Measurements from ENCODE around the gene MTREX.

The MTREX gene

GRCh38 chr5:55440188-55440646 lies 132.4 kb downstream of the MTREX start:
- H3K27ac Mint-ChIP-seq = peak overlapping the region; percentile 63
- ATAC-seq (ENCODE audit: low read depth) (no peak), DNase-seq (ENCODE audit: low spot score in 2 of 2) (no peak)
- H3K27me3 Mint-ChIP-seq = no peaks in the 10 kb centered on the region
- peaks cover 17% of the 10 kb centered on the region for H3K36me3 Mint-ChIP-seq
- no peak overlapping the region for H3K4me3 Mint-ChIP-seq
- H3K9me3 Mint-ChIP-seq = peaks cover 4% of the 10 kb centered on the region
- no peaks in the 10 kb centered on the region for H3K4me1 Mint-ChIP-seq

GRCh38 chr5:55441107-55441771 lies 133.4 kb downstream of the MTREX start:
- no peak for ATAC-seq (ENCODE audit: low read depth)
- Mint-ChIP-seq H3K4me1 (no peaks in the 10 kb centered on the region), H3K27me3 (no peaks in the 10 kb centered on the region), H3K27ac (peak overlapping the region; percentile 63), H3K9me3 (no peaks in the 10 kb centered on the region), H3K36me3 (peaks cover 18% of the 10 kb centered on the region), H3K4me3 (no peak overlapping the region)
- no peak for DNase-seq (ENCODE audit: low spot score in 2 of 2)

GRCh38 chr5:55441954-55442353 lies 134.2 kb downstream of the MTREX start:
- no peaks in the 10 kb centered on the region for H3K9me3 Mint-ChIP-seq
- H3K4me1 Mint-ChIP-seq = no peaks in the 10 kb centered on the region
- H3K27ac Mint-ChIP-seq = peak overlapping the region; percentile 63
- no peak for ATAC-seq (ENCODE audit: low read depth)
- no peaks in the 10 kb centered on the region for H3K27me3 Mint-ChIP-seq
- H3K4me3 Mint-ChIP-seq = no peak overlapping the region
- peaks cover 16% of the 10 kb centered on the region for H3K36me3 Mint-ChIP-seq
- DNase-seq (ENCODE audit: low spot score in 2 of 2) = no peak

- Mint-ChIP-seq H3K27ac (no peak overlapping the region), H3K4me3 (no peak overlapping the region)
These were observed 138.0 kb downstream of the MTREX start for GRCh38 chr5:55445791-55446190.

GRCh38 chr5:55446640-55447351 lies 139.0 kb downstream of the MTREX start:
- ATAC-seq (ENCODE audit: low read depth) (no peak), DNase-seq (ENCODE audit: low spot score in 2 of 2) (no peak)
- Mint-ChIP-seq H3K27me3 (no peaks in the 10 kb centered on the region), H3K9me3 (no peaks in the 10 kb centered on the region), H3K36me3 (peaks cover 10% of the 10 kb centered on the region), H3K27ac (no peak overlapping the region), H3K4me1 (no peaks in the 10 kb centered on the region), H3K4me3 (no peak overlapping the region)

More at GRCh38 chr5:55445791-55446190, 138.0 kb downstream of the MTREX start:
- H3K27me3 Mint-ChIP-seq = no peaks in the 10 kb centered on the region
- peaks cover 10% of the 10 kb centered on the region for H3K36me3 Mint-ChIP-seq
- no peaks in the 10 kb centered on the region for H3K4me1 Mint-ChIP-seq
- no peak for ATAC-seq (ENCODE audit: low read depth)
- DNase-seq (ENCODE audit: low spot score in 2 of 2) = no peak
- H3K9me3 Mint-ChIP-seq = no peaks in the 10 kb centered on the region

GRCh38 chr5:55450050-55450765 lies 142.4 kb downstream of the MTREX start:
- no peak overlapping the region for H3K27ac Mint-ChIP-seq
- peaks cover 15% of the 10 kb centered on the region for H3K36me3 Mint-ChIP-seq
- H3K9me3 Mint-ChIP-seq = no peaks in the 10 kb centered on the region
- peaks cover 4% of the 10 kb centered on the region for H3K4me1 Mint-ChIP-seq
- H3K4me3 Mint-ChIP-seq = no peak overlapping the region
- no peak for DNase-seq (ENCODE audit: low spot score in 2 of 2)
- H3K27me3 Mint-ChIP-seq = no peaks in the 10 kb centered on the region
- ATAC-seq (ENCODE audit: low read depth) = no peak

- H3K4me3 Mint-ChIP-seq = no peak overlapping the region
- DNase-seq (ENCODE audit: low spot score in 2 of 2) (no peak), ATAC-seq (ENCODE audit: low read depth) (no peak)
- H3K27ac Mint-ChIP-seq = peak overlapping the region; percentile 55
- no peaks in the 10 kb centered on the region for H3K9me3 Mint-ChIP-seq
- no peaks in the 10 kb centered on the region for H3K27me3 Mint-ChIP-seq
- H3K4me1 Mint-ChIP-seq = peaks cover 4% of the 10 kb centered on the region
- H3K36me3 Mint-ChIP-seq = peaks cover 9% of the 10 kb centered on the region
These were observed 144.2 kb downstream of the MTREX start for GRCh38 chr5:55451976-55452375.

- no peak for DNase-seq (ENCODE audit: low spot score in 2 of 2)
- H3K27me3 Mint-ChIP-seq = no peaks in the 10 kb centered on the region
- ATAC-seq (ENCODE audit: low read depth) = no peak
- H3K27ac Mint-ChIP-seq = no peak overlapping the region
- H3K4me3 Mint-ChIP-seq = no peak overlapping the region
- H3K9me3 Mint-ChIP-seq = no peaks in the 10 kb centered on the region
- H3K36me3 Mint-ChIP-seq = peaks cover 9% of the 10 kb centered on the region
- peaks cover 4% of the 10 kb centered on the region for H3K4me1 Mint-ChIP-seq
These were observed 145.4 kb downstream of the MTREX start for GRCh38 chr5:55453211-55453610.

GRCh38 chr5:55454282-55454681 lies 146.5 kb downstream of the MTREX start:
- H3K4me3 Mint-ChIP-seq = no peak overlapping the region
- H3K27me3 Mint-ChIP-seq = no peaks in the 10 kb centered on the region
- ATAC-seq (ENCODE audit: low read depth) (no peak), DNase-seq (ENCODE audit: low spot score in 2 of 2) (no peak)
- no peak overlapping the region for H3K27ac Mint-ChIP-seq
- peaks cover 11% of the 10 kb centered on the region for H3K36me3 Mint-ChIP-seq
- peaks cover 7% of the 10 kb centered on the region for H3K4me1 Mint-ChIP-seq
- peaks cover 1% of the 10 kb centered on the region for H3K9me3 Mint-ChIP-seq

- no peak for DNase-seq (ENCODE audit: low spot score in 2 of 2)
- Mint-ChIP-seq H3K4me3 (no peak overlapping the region), H3K27me3 (no peaks in the 10 kb centered on the region), H3K36me3 (peaks cover 12% of the 10 kb centered on the region), H3K27ac (no peak overlapping the region), H3K4me1 (peaks cover 9% of the 10 kb centered on the region), H3K9me3 (peaks cover 1% of the 10 kb centered on the region)
- ATAC-seq (ENCODE audit: low read depth) = no peak
These were observed 148.6 kb downstream of the MTREX start for GRCh38 chr5:55456216-55456895.

- peaks cover 1% of the 10 kb centered on the region for H3K9me3 Mint-ChIP-seq
- H3K27ac Mint-ChIP-seq = no peak overlapping the region
- peaks cover 17% of the 10 kb centered on the region for H3K36me3 Mint-ChIP-seq
- DNase-seq (ENCODE audit: low spot score in 2 of 2) (no peak), ATAC-seq (ENCODE audit: low read depth) (no peak)
- peaks cover 6% of the 10 kb centered on the region for H3K4me1 Mint-ChIP-seq
- H3K27me3 Mint-ChIP-seq = no peaks in the 10 kb centered on the region
- H3K4me3 Mint-ChIP-seq = no peak overlapping the region
These were observed 151.8 kb downstream of the MTREX start for GRCh38 chr5:55459572-55459971.

- no peak overlapping the region for H3K27ac Mint-ChIP-seq
These were observed 155.8 kb downstream of the MTREX start for GRCh38 chr5:55463613-55464012.

GRCh38 chr5:55467862-55468551 lies 160.2 kb downstream of the MTREX start:
- Mint-ChIP-seq H3K36me3 (peaks cover 15% of the 10 kb centered on the region), H3K4me3 (no peak overlapping the region), H3K27me3 (no peaks in the 10 kb centered on the region), H3K27ac (no peak overlapping the region), H3K4me1 (peaks cover 3% of the 10 kb centered on the region), H3K9me3 (peaks cover 1% of the 10 kb centered on the region)
- no peak for ATAC-seq (ENCODE audit: low read depth)
- no peak for DNase-seq (ENCODE audit: low spot score in 2 of 2)

More at GRCh38 chr5:55463613-55464012, 155.8 kb downstream of the MTREX start:
- DNase-seq (ENCODE audit: low spot score in 2 of 2) = no peak
- Mint-ChIP-seq H3K9me3 (peaks cover 1% of the 10 kb centered on the region), H3K36me3 (peaks cover 21% of the 10 kb centered on the region), H3K4me1 (peaks cover 2% of the 10 kb centered on the region), H3K27me3 (no peaks in the 10 kb centered on the region), H3K4me3 (no peak overlapping the region)
- no peak for ATAC-seq (ENCODE audit: low read depth)
